GM21825 (cell line): ENCODE results near the gene CES2.
"Not testable (repeated sequence)": the region's sequence is repeated elsewhere in the genome, so short reads cannot be mapped to it uniquely, and the experiment has no call there.

Source experiments
- ATAC-seq: cut with Tn5 transposase; IDR thresholded peaks from one replicate; pipeline ENCODE4 v1.9.1; 2021; ENCODE audit warnings: mild to moderate bottlenecking, moderate library complexity; ENCODE audit not compliant: unreplicated experiment

CES2 gene

GRCh38 chr16:66934138-66934838 lies 1.0 kb upstream of the CES2 start, which contains the start of gene CIAO2B:
TSS of gene CIAO2B (minus strand) at chr16:66934402. CDS start at chr16:66934364, 38 bp downstream.
- ATAC-seq: peak; percentile 66

- ATAC-seq: not testable (repeated sequence)
Observed at GRCh38 chr16:66934839-66935313, 440 bp upstream of the CES2 start.

GRCh38 chr16:66936462-66936861 lies 1.1 kb downstream of the CES2 start:
- ATAC-seq: no peak

GRCh38 chr16:66936889-66937554 lies 1.7 kb downstream of the CES2 start:
- no peak for ATAC-seq

- ATAC-seq: no peak
Observed at GRCh38 chr16:66937725-66938337, 2.5 kb downstream of the CES2 start.

- ATAC-seq: no peak
Observed at GRCh38 chr16:66939366-66939765, 4.0 kb downstream of the CES2 start.

- no peak for ATAC-seq
Observed at GRCh38 chr16:66940236-66940635, 4.9 kb downstream of the CES2 start.

- ATAC-seq: no peak
Observed at GRCh38 chr16:66942981-66943380, 7.7 kb downstream of the CES2 start.

GRCh38 chr16:66943426-66944053 lies 8.2 kb downstream of the CES2 start:
- ATAC-seq: no peak

GRCh38 chr16:66944054-66944441 lies 8.7 kb downstream of the CES2 start:
- no peak for ATAC-seq

- not testable (repeated sequence) for ATAC-seq
Observed at GRCh38 chr16:66944971-66945370, 9.7 kb downstream of the CES2 start.

GRCh38 chr16:66945939-66946338 lies 10.6 kb downstream of the CES2 start:
- no peak for ATAC-seq

- no peak for ATAC-seq
Observed at GRCh38 chr16:66946541-66946940, 11.2 kb downstream of the CES2 start.

- ATAC-seq: no peak
Observed at GRCh38 chr16:66946974-66947301, 11.6 kb downstream of the CES2 start.

GRCh38 chr16:66947302-66948065 lies 12.2 kb downstream of the CES2 start:
- ATAC-seq: peak; percentile 61

GRCh38 chr16:66948134-66948836 lies 13.0 kb downstream of the CES2 start:
- no peak for ATAC-seq

- no peak for ATAC-seq
Observed at GRCh38 chr16:66948837-66949225, 13.5 kb downstream of the CES2 start.

- ATAC-seq: no peak
Observed at GRCh38 chr16:66949472-66949871, 14.2 kb downstream of the CES2 start.

GRCh38 chr16:66950437-66950836 lies 15.1 kb downstream of the CES2 start:
- ATAC-seq: no peak
